ENCODE data around the gene TANC1.

The TANC1 gene

GRCh38 chr2:159109517-159109916, 141.1 kb downstream of the TANC1 start:
- no peak for DNase-seq (ENCODE audit: extremely low read depth in 1 of 2, low read depth in 1 of 2)

- no peak for DNase-seq (ENCODE audit: extremely low read depth in 1 of 2, low read depth in 1 of 2)
These were observed 142.3 kb downstream of the TANC1 start for GRCh38 chr2:159110784-159111183.

- DNase-seq (ENCODE audit: extremely low read depth in 1 of 2, low read depth in 1 of 2): no peak
These were observed 143.0 kb downstream of the TANC1 start for GRCh38 chr2:159111346-159111927.

- DNase-seq (ENCODE audit: extremely low read depth in 1 of 2, low read depth in 1 of 2): no peak
These were observed 146.4 kb downstream of the TANC1 start for GRCh38 chr2:159114835-159115234.

- DNase-seq (ENCODE audit: extremely low read depth in 1 of 2, low read depth in 1 of 2): no peak
These were observed 148.5 kb downstream of the TANC1 start for GRCh38 chr2:159116922-159117321.

GRCh38 chr2:159117658-159118057, 149.2 kb downstream of the TANC1 start:
- no peak for DNase-seq (ENCODE audit: extremely low read depth in 1 of 2, low read depth in 1 of 2)

- peak; percentile 49 to 64 for DNase-seq (ENCODE audit: extremely low read depth in 1 of 2, low read depth in 1 of 2)
These were observed 149.8 kb downstream of the TANC1 start for GRCh38 chr2:159118115-159118858.

GRCh38 chr2:159118859-159119500, 150.5 kb downstream of the TANC1 start:
- no peak for DNase-seq (ENCODE audit: extremely low read depth in 1 of 2, low read depth in 1 of 2)

- no peak for DNase-seq (ENCODE audit: extremely low read depth in 1 of 2, low read depth in 1 of 2)
These were observed 151.3 kb downstream of the TANC1 start for GRCh38 chr2:159119652-159120257.

- DNase-seq (ENCODE audit: extremely low read depth in 1 of 2, low read depth in 1 of 2): no peak
These were observed 155.3 kb downstream of the TANC1 start for GRCh38 chr2:159123786-159124185.

- no peak for DNase-seq (ENCODE audit: extremely low read depth in 1 of 2, low read depth in 1 of 2)
These were observed 156.0 kb downstream of the TANC1 start for GRCh38 chr2:159124441-159124911.

GRCh38 chr2:159124931-159125467, 156.6 kb downstream of the TANC1 start:
- DNase-seq (ENCODE audit: extremely low read depth in 1 of 2, low read depth in 1 of 2): no peak

- no peak for DNase-seq (ENCODE audit: extremely low read depth in 1 of 2, low read depth in 1 of 2)
These were observed 157.4 kb downstream of the TANC1 start for GRCh38 chr2:159125858-159126257.

GRCh38 chr2:159126432-159127022, 158.1 kb downstream of the TANC1 start:
- no peak for DNase-seq (ENCODE audit: extremely low read depth in 1 of 2, low read depth in 1 of 2)

GRCh38 chr2:159128191-159128590, 159.8 kb downstream of the TANC1 start:
- no peak for DNase-seq (ENCODE audit: extremely low read depth in 1 of 2, low read depth in 1 of 2)

GRCh38 chr2:159129269-159129668, 160.8 kb downstream of the TANC1 start:
- no peak for DNase-seq (ENCODE audit: extremely low read depth in 1 of 2, low read depth in 1 of 2)

- no peak for DNase-seq (ENCODE audit: extremely low read depth in 1 of 2, low read depth in 1 of 2)
These were observed 161.4 kb downstream of the TANC1 start for GRCh38 chr2:159129824-159130223.

GRCh38 chr2:159130302-159130701, 161.9 kb downstream of the TANC1 start:
- no peak for DNase-seq (ENCODE audit: extremely low read depth in 1 of 2, low read depth in 1 of 2)

- DNase-seq (ENCODE audit: extremely low read depth in 1 of 2, low read depth in 1 of 2): no peak
These were observed 162.9 kb downstream of the TANC1 start for GRCh38 chr2:159131267-159131913.

GRCh38 chr2:159131914-159132281, 163.5 kb downstream of the TANC1 start:
- no peak for DNase-seq (ENCODE audit: extremely low read depth in 1 of 2, low read depth in 1 of 2)
